Activated CD8-positive, alpha-beta memory T cell treated with anti-CD3 and anti-CD28 coated beads for 1 hour (primary cell): ENCODE data around the gene INHA.

Source experiments
- DNase-seq, 2 donors: peaks; one replicate each; pipeline ENCODE4 v3.0.0-alpha.2; 2020; ENCODE audit warnings: low read depth in 1 of 2; ENCODE audit errors: extremely low read depth in 1 of 2

Gene INHA

GRCh38 chr2:219539926-219540678 is 32.0 kb upstream of the INHA start:
- no peak for DNase-seq

DNA sequence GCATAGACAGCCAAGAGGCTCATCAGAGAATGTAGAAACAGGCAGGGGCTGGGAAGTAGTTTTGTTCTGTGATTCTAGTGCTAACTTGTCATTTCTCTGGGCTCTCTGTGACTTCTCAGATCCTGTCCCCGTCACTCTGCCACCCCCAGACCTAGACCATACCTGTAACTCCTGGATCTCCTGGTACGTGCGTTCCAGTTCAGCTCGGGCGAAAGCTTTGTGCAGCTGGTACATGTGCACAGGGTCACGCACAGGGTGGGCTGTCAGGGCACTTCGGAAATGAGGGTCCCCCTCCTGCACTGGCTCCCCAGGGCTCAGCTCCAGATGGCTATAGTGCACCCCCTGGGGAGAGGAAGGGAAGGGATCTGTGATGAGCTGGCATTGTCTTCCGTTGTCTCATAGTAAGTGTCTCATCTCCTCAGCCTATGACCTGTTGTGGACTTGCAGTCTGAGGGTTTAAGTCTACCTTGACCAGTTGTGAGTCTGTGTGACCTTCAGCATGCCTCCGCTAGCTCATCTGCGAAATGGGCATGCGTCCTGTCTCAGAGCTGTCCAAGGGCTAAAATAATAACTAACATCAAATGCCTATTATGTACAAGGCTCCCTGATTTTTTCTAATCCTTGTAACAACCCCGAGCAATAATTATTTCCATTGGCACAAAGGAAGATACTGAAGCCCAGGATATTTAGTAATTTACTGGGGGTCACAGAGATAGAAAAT is 31.2 kb upstream of the INHA start:
- no peak for DNase-seq

GRCh38 chr2:219541611-219542180 is 30.4 kb upstream of the INHA start:
- DNase-seq: peak; percentile 60 to 73

- no peak for DNase-seq
These were observed 29.0 kb upstream of the INHA start for GRCh38 chr2:219542931-219543595.

- peak; percentile 81 to 84 for DNase-seq
These were observed 28.3 kb upstream of the INHA start, which contains the start of the genes CHPF and TMEM198 for GRCh38 chr2:219543596-219544358. Gene CHPF, minus strand, starts transcription at chr2:219543809. Its CDS starts 271 bp downstream, at chr2:219543538. Gene TMEM198, plus strand, starts transcription at chr2:219544028. Its CDS starts 700 bp downstream, at chr2:219544728.

GRCh38 chr2:219544567-219544966 is 27.5 kb upstream of the INHA start:
- no peak for DNase-seq

DNA sequence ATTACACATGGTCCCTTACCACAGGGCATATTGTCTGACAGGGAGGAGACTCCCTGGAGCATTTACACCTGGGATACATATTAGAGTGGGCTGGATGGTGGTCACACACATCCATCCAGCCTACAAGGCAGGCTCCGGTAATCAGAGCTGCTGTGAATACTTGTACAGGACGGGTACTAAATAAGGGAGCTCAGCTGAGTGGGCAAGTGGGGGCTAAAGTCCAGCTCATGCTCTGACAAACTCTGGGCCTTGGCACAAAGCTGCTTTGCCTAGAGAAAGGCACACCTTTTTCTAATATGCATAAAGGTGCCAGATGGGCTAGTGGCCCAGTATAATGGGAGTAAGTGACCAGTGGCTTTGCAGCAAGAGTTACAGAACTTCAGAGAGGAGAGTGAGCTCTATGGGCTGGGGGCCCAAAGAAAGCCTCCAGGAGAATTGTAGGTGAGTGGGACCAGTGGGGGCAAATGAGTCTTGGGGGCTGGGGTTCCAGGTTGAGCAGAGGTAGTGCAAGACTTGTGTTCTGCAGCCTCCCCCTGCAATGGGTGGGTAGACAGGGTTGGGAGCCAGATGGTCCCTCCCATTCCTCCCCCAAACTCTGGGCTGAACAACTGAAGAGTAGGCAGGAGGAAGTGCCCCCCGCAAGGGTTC is 26.7 kb upstream of the INHA start:
- no peak for DNase-seq

DNA sequence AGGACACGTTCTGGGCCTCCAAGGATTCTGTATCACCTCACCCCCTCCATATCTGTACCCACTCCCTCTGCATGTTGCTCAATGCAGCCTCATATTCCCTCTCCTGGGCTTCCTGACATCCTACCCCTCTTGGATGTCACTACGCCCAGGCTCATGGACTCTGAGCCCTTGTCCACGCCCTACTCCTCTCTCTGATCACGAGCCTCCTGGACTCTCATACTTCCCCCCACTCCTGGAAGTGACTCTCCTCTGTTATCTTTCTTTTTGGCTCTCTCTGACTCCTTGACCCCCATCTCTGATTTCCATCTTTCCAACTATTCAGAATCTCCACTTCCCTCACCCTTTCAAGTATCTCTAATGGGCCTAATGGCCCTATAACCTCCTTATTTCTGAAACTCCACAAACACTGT is 26.2 kb upstream of the INHA start:
- DNase-seq: no peak

DNA sequence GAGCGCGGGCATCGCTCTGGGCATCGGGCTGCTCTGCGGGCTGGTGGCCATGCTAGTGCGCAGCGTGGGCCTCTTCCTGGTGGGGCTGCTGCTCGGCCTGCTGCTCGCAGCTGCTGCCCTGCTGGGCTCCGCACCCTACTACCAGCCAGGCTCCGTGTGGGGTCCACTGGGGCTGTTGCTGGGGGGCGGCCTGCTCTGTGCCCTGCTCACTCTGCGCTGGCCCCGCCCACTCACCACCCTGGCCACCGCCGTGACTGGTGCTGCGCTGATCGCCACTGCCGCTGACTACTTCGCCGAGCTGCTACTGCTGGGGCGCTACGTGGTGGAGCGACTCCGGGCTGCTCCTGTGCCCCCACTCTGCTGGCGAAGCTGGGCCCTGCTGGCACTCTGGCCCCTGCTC is 24.5 kb upstream of the INHA start:
- no peak for DNase-seq

GRCh38 chr2:219548990-219549389 is 23.1 kb upstream of the INHA start:
- DNase-seq: no peak

GRCh38 chr2:219549619-219550018 is 22.5 kb upstream of the INHA start:
- DNase-seq: no peak

GRCh38 chr2:219551441-219552381 is 20.4 kb upstream of the INHA start:
- DNase-seq: no peak

DNA sequence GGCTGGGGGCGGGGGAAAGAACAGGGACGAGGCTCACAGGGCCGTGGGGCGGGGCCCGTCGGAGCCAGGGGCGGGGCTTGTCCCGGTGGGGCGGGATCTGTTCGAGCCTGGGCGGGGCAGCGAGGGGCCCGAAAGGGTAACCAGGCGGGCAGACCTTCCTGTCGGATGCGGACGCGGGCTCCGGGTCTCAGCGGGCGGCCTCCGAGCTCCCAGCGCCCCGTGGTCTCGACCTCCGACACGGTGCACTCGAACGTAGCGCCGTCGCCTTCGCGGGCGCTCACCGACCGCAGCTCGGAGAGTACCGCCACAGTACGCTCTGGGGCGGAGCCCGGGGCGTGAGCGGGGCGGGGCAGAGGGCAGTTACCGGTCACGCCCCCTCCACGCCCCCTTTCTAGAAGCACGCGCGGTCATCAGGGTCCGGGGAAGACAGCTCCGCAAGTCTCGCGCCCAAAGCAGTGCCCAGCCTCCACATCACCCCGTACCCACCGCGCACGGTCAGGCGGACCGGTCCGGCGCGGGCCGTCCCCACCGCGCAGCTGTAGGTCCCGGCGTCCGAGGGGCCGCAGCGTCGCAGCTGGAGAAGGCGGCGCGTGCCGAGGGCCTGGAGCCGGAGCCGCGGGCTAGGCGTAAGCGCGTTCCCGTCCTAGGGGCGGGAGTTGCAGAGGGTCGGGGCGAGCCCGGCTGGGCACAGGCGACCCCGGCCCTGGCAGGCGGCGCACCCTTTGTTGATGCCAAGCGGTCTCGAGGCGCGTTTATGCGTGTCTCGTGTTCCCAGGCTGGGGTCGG is 19.5 kb upstream of the INHA start:
- peak; percentile 41 to 74 for DNase-seq

- no peak for DNase-seq
These were observed 19.0 kb upstream of the INHA start for GRCh38 chr2:219553168-219553417.

DNA sequence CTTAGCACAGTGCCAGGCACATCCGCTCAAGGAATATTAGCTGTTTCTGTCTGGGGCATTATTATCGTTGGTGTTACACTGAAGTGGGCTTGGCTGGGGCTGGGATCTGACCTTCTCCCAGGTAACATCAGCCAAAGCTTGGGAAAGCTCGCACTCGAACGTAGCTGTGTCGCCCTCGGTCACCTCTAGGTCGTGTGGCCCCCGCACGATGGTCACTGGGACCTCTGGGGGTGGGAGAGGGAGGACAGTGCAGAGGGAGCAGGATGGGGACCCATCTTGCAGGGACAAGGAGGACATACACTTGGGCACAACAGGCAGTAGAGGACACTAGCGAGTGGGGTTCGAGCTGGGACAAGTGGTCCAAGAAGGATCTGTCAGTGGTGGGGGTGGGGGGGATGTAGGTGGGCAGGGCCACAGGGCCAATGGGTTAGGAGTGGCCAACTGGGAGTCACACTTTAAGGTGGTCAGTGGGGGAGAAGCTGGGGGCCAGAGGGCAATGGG is 18.6 kb upstream of the INHA start:
- DNase-seq: no peak

DNA sequence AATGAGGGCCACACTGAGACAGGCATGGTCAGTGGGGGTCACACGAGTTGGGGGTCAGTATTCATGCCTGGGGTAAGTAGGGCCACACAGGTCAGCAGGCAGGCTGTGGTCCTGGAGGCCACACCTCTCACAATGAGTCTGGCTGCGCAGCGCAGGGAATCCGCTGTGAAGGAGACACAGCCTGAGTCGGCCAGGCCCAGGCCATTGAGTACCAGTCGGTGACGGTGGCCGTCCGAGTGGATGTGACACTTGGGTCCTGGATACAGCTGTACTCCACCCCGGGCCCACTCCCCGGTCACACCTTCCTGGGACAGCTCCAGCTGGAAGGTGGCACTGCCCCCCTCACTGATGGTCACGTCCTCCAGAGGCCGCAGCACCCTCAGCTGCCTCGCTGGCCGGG is 17.8 kb upstream of the INHA start:
- no peak for DNase-seq

DNA sequence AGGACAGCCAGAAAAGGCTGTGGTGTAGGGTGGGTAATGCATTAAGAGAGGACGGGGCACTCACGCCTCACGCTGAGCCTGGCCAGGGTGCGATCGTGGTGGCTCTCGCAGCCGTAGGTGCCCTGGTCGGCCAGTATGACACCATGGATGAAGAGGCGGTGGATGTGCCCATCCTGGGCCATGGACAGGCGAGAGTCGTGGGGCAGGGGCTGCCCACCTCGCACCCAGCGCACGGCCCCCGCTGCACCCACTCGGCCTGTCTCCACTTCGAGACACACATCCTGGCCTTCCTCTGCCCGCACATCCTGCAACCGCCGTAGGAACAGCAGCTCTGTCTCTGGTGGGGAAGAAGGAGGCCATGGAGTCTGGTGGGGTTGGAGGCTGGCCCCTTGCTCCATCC is 16.2 kb upstream of the INHA start:
- DNase-seq: no peak

GRCh38 chr2:219556413-219556812 is 15.7 kb upstream of the INHA start:
- DNase-seq: no peak
